Caco-2 (cell line): ENCODE results near the gene MTHFD1L. TPM values are rescaled to one million over a fixed set of nuclear protein-coding genes. Genes with fewer than 3 reads are reported as not detected.

Experiments used
- BruUV-seq: library from RNA; stranded (reverse); fragments of 400-500 nt; replicated peaks from 2 replicates; lab custom pipeline; 2021; lab: Mats Ljungman, UMichigan
- CTCF ChIA-PET: fragments of 300-600 bp; sonication (Branson Sonifier 250); formaldehyde crosslinking; loops from one replicate; lab custom pipeline; 2022; ENCODE audit warnings: antibody characterized with exemption; lab: Charles Lee
- POLR2A ChIA-PET: fragments of 300-600 bp; sonication (Branson Sonifier 250); formaldehyde crosslinking; loops from one replicate; lab custom pipeline; 2022; ENCODE audit warnings: antibody characterized with exemption; lab: Charles Lee
- DNase-seq, 2 experiments: peaks; one replicate each; pipeline versions ENCODE4 v3.0.0 to v3.0.0-alpha.2; 2020 to 2022
- H3K27me3 ChIP-seq: replicated peaks from 2 replicates; pipeline ENCODE4 v1.6.0; 2011; ENCODE audit warnings: low read length; ENCODE audit not compliant: control insufficient read depth, insufficient read depth
- H3K36me3 ChIP-seq: 2 replicates; pipeline ENCODE4 v1.5.1; 2011; ENCODE audit warnings: low read length; ENCODE audit not compliant: control insufficient read depth, insufficient read depth
- H3K4me1 ChIP-seq: fragments of 250-450 bp; sonication (Bioruptor Pico); 2 replicates; pipeline ENCODE4 v1.5.1; 2020; ENCODE audit warnings: mild to moderate bottlenecking
- H3K4me3 ChIP-seq: 2 replicates; pipeline ENCODE4 v1.5.1; 2011; ENCODE audit warnings: low read depth, mild to moderate bottlenecking, control low read depth, low read length
- H3K9me3 ChIP-seq: fragments of 250-450 bp; sonication (Bioruptor Pico); 2 replicates; pipeline ENCODE4 v1.5.1; 2020; ENCODE audit warnings: mild to moderate bottlenecking, moderate library complexity
- H3K27ac Mint-ChIP-seq: one replicate; pipeline ENCODE4 v1.8.0; 2022; ENCODE audit warnings: mixed read lengths; ENCODE audit not compliant: unreplicated experiment
- H3K27me3 Mint-ChIP-seq: one replicate; pipeline ENCODE4 v1.8.0; 2022; ENCODE audit warnings: mixed read lengths; ENCODE audit not compliant: insufficient read depth, unreplicated experiment
- H3K36me3 Mint-ChIP-seq: one replicate; pipeline ENCODE4 v1.8.0; 2022; ENCODE audit warnings: mild to moderate bottlenecking, mixed read lengths; ENCODE audit not compliant: insufficient read depth, unreplicated experiment
- H3K4me1 Mint-ChIP-seq: one replicate; pipeline ENCODE4 v1.8.0; 2022; ENCODE audit warnings: low read depth, mixed read lengths; ENCODE audit not compliant: unreplicated experiment
- H3K4me3 Mint-ChIP-seq: one replicate; pipeline ENCODE4 v1.8.0; 2022; ENCODE audit warnings: mild to moderate bottlenecking, moderate library complexity, mixed read lengths; ENCODE audit not compliant: unreplicated experiment
- H3K9me3 Mint-ChIP-seq: one replicate; pipeline ENCODE4 v1.8.0; 2022; ENCODE audit warnings: mixed read lengths; ENCODE audit not compliant: unreplicated experiment
- intact Hi-C: fragments of 100-400 bp; cut with micrococcal nuclease; formaldehyde crosslinking; loops from one replicate; pipeline ENCODE4 v1.10.0; 2022; ENCODE audit not compliant: unreplicated experiment
- total RNA-seq: library from RNA; stranded (reverse); gene quantifications from 2 replicates; pipeline ENCODE4 v1.2.3, GENCODE V29; 2022
- TF ChIP-seq, protein P1 (sequence below), 2 experiments: fragments of 200-600 bp in 1 of 2; IDR thresholded peaks; 1 replicate in 1 of 2; 2 replicates in 1 of 2; pipeline versions ENCODE4 v1.5.1 to v1.8.0; 2011 to 2022; ENCODE audit warnings: antibody characterized with exemption in 1 of 2, control low read depth in 1 of 2, inconsistent platforms in 1 of 2, low read depth in 1 of 2, low read length in 1 of 2, mild to moderate bottlenecking in 1 of 2, moderate library complexity in 1 of 2; ENCODE audit not compliant: insufficient read depth in 1 of 2, severe bottlenecking in 1 of 2, unreplicated experiment in 1 of 2

The MTHFD1L gene
- total RNA-seq, 1 experiment from 2014 or later = 102 TPM

DNA sequence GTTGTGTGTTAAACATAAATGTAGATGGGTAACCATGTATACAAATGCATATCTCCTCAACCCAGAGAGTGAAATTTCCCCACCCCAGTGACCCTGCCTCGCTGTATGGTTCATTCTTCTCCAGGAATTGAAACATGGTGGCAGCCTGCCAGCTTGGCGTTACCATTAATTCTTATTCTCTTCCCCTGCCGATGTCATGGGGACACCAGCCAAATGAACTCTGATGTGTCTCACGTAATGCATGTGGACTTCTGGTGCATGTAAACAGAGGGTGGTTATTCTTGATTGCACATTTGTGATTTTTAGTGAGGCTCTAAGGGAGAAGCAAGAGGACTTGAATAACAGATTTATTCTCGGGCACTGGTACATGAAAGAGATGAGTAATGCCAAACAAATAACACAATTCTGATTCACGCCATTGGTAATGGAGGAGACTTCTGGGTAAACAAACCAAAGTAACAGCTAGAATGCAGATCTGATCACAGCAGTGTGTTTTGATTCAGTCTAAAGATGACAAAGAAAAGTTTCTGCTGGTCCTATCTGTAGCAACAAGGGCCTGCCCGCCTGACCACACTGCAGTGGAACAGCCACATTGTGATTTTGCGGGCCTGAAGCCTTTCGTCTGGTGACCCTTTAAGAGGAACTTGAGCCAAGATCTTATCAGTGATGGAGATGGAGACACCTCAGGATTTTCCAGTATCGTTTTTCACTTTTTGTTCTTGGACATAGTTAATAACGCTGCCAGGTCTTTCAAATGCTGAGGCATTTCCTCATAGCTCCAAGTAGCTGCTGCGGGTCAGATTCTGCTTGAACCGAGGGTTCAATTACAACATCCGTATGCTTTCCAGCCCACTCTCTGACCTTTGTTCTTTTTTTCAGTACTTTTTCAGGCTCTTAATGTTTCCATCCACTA lies 202.4 kb downstream of the MTHFD1L start:
- H3K4me1 ChIP-seq = 0 out of 2 replicates have a peak, but pooled peaks cover 6% of the 10 kb centered on the region
- no peaks in the 10 kb centered on the region for H3K27me3 Mint-ChIP-seq
- TF ChIP-seq, protein P1, sequence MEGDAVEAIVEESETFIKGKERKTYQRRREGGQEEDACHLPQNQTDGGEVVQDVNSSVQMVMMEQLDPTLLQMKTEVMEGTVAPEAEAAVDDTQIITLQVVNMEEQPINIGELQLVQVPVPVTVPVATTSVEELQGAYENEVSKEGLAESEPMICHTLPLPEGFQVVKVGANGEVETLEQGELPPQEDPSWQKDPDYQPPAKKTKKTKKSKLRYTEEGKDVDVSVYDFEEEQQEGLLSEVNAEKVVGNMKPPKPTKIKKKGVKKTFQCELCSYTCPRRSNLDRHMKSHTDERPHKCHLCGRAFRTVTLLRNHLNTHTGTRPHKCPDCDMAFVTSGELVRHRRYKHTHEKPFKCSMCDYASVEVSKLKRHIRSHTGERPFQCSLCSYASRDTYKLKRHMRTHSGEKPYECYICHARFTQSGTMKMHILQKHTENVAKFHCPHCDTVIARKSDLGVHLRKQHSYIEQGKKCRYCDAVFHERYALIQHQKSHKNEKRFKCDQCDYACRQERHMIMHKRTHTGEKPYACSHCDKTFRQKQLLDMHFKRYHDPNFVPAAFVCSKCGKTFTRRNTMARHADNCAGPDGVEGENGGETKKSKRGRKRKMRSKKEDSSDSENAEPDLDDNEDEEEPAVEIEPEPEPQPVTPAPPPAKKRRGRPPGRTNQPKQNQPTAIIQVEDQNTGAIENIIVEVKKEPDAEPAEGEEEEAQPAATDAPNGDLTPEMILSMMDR (IDR thresholded peaks at IDR 0.05; ENCODE audit: insufficient read depth in 1 of 2, low read depth in 1 of 2, low read length in 1 of 2, severe bottlenecking in 1 of 2, unreplicated experiment in 1 of 2) = no peak
- no peaks in the 10 kb centered on the region for H3K9me3 ChIP-seq
- H3K9me3 Mint-ChIP-seq = peaks cover under 1% of the 10 kb centered on the region
- H3K36me3 Mint-ChIP-seq = no peaks in the 10 kb centered on the region
- no peak overlapping the region for H3K27ac Mint-ChIP-seq
- no peak for DNase-seq
- ChIA-PET CTCF (no interaction called here), POLR2A (no interaction called here)
- H3K4me3 ChIP-seq = no peak overlapping the region
- no TSS peak for BruUV-seq
- intact Hi-C loops = loop anchor here (10.0 kb wide), 1 partner anchor 153 kb away; no protein-coding TSS in a partner anchor
- no peak overlapping the region for H3K4me3 Mint-ChIP-seq
- H3K27me3 ChIP-seq = no peaks in the 10 kb centered on the region
- H3K4me1 Mint-ChIP-seq = peaks cover 6% of the 10 kb centered on the region
- H3K36me3 ChIP-seq = no peaks in the 10 kb centered on the region

DNA sequence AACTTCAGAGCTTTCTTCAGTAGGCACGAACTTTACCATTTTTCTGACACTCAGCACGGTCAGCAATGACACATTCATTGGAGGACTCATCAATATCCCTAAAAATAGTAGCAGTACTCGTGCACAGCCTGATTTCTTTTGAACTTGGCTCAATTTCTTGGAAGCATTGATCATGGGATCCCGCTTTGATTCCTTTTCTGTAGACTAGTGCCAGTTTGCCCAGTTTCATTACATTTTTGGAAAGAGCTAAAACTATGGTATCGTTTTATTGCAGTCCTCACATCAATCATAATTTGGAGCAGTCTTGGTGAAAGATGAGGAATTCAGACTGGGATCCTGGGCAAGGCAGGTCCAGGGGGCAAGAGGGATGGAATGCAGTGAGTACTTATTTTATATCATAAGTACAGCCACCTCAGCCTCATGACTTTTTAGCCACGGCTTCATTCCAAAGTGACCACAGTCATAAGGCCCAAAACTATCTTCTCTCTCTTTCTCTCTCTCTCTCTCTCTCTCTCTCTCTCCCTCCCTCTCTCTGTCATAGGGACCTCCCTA lies 203.3 kb downstream of the MTHFD1L start:
- ChIA-PET POLR2A (no interaction called here), CTCF (no interaction called here)
- DNase-seq = no peak
- H3K9me3 ChIP-seq = no peaks in the 10 kb centered on the region
- intact Hi-C loops = loop anchor here (10.0 kb wide), 1 partner anchor 154 kb away; no protein-coding TSS in a partner anchor
- Mint-ChIP-seq H3K27ac (no peak overlapping the region), H3K9me3 (peaks cover 9% of the 10 kb centered on the region), H3K36me3 (peaks cover 6% of the 10 kb centered on the region), H3K27me3 (no peaks in the 10 kb centered on the region), H3K4me3 (no peak overlapping the region), H3K4me1 (peaks cover 6% of the 10 kb centered on the region)
- H3K4me3 ChIP-seq = no peak overlapping the region
- TF ChIP-seq, protein P1 (IDR thresholded peaks at IDR 0.05; ENCODE audit: insufficient read depth in 1 of 2, low read depth in 1 of 2, low read length in 1 of 2, severe bottlenecking in 1 of 2, unreplicated experiment in 1 of 2) = no peak
- no peaks in the 10 kb centered on the region for H3K36me3 ChIP-seq
- no TSS peak for BruUV-seq
- 0 out of 2 replicates have a peak, but pooled peaks cover 6% of the 10 kb centered on the region for H3K4me1 ChIP-seq
- no peaks in the 10 kb centered on the region for H3K27me3 ChIP-seq

DNA sequence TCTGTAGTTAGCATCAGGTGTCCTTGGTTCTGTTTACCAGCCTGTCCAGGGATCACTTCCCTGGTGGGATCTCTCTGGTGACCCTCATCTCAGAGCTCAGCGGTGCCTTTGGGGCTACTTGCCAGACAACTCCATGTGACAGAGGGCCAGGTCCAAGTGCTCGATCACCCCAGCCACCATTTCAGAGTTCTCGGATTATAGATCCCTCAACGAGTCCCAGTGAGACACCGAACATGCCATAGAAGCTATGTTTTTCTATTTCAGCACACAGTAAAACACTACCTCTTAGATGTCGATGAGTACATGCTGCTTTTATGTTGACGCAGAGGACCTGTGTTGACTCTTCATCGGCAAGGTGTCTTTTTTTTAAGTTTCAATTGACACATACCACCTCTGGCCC lies 204.1 kb downstream of the MTHFD1L start:
- H3K4me1 ChIP-seq = 0 out of 2 replicates have a peak, but pooled peaks cover 6% of the 10 kb centered on the region
- H3K36me3 ChIP-seq = no peaks in the 10 kb centered on the region

More for the DNA sequence above, 204.1 kb downstream of the MTHFD1L start:
- Mint-ChIP-seq H3K9me3 (peaks cover 10% of the 10 kb centered on the region), H3K4me1 (peaks cover 6% of the 10 kb centered on the region), H3K27me3 (no peaks in the 10 kb centered on the region), H3K36me3 (peaks cover 6% of the 10 kb centered on the region), H3K27ac (no peak overlapping the region), H3K4me3 (no peak overlapping the region)
- Histone ChIP-seq H3K27me3 (no peaks in the 10 kb centered on the region), H3K9me3 (no peaks in the 10 kb centered on the region), H3K4me3 (no peak overlapping the region)
- CTCF ChIA-PET = no interaction called here
- no peak for DNase-seq
- POLR2A ChIA-PET = no interaction called here
- intact Hi-C loops = loop anchor here (10.0 kb wide), 1 partner anchor 155 kb away; no protein-coding TSS in a partner anchor
- TF ChIP-seq, protein P1 (IDR thresholded peaks at IDR 0.05; ENCODE audit: insufficient read depth in 1 of 2, low read depth in 1 of 2, low read length in 1 of 2, severe bottlenecking in 1 of 2, unreplicated experiment in 1 of 2) = no peak
- no TSS peak for BruUV-seq
